H54 (cell line): ENCODE data around the gene POMGNT2.

Experiments used
- DNase-seq: peaks from one replicate; pipeline ENCODE4 v3.0.0; 2011; ENCODE audit warnings: low spot score, mixed read lengths; ENCODE audit not compliant: insufficient read length
- FAIRE-seq: peaks from 3 replicates; lab custom pipeline; 2011; peaks lifted over from hg19 to GRCh38; lab: Jason Lieb, UNC
- POLR2A ChIP-seq: IDR thresholded peaks from 2 replicates; pipeline ENCODE4 v1.6.1; 2011; ENCODE audit warnings: low read depth, mild to moderate bottlenecking, low read length

Gene POMGNT2

GRCh38 chr3:43105596-43106292 is at the start of gene POMGNT2:
Gene POMGNT2, minus strand, starts transcription at chr3:43106079. Its CDS starts 24,648 bp downstream, at chr3:43081431.
- DNase-seq (peak; percentile 97), FAIRE-seq (peak; percentile 68)
- peak; percentile 62 for TF ChIP-seq POLR2A

- TF ChIP-seq POLR2A: no peak
- FAIRE-seq (no peak), DNase-seq (no peak)
Measured at GRCh38 chr3:43154980-43155379, 49.1 kb upstream of the POMGNT2 start.

GRCh38 chr3:43153216-43154083 is 47.6 kb upstream of the POMGNT2 start:
- no peak for TF ChIP-seq POLR2A
- DNase-seq: no peak
- FAIRE-seq: no peak

- FAIRE-seq (no peak), DNase-seq (no peak)
- no peak for TF ChIP-seq POLR2A
Measured at GRCh38 chr3:43152649-43153048, 46.8 kb upstream of the POMGNT2 start.

GRCh38 chr3:43148033-43148432 is 42.2 kb upstream of the POMGNT2 start:
- DNase-seq (no peak), FAIRE-seq (no peak)
- TF ChIP-seq POLR2A: no peak

- DNase-seq: no peak
- FAIRE-seq: no peak
- no peak for TF ChIP-seq POLR2A
Measured at GRCh38 chr3:43146599-43146998, 40.7 kb upstream of the POMGNT2 start.

- TF ChIP-seq POLR2A: no peak
- FAIRE-seq (peak; percentile 88), DNase-seq (peak; percentile 19)
Measured at GRCh38 chr3:43144761-43145490, 39.0 kb upstream of the POMGNT2 start.

GRCh38 chr3:43142472-43142871 is 36.6 kb upstream of the POMGNT2 start:
- no peak for DNase-seq
- no peak for FAIRE-seq
- TF ChIP-seq POLR2A: no peak

GRCh38 chr3:43138488-43139231 is 32.8 kb upstream of the POMGNT2 start:
- no peak for FAIRE-seq
- no peak for TF ChIP-seq POLR2A

GRCh38 chr3:43132870-43133636 is 27.2 kb upstream of the POMGNT2 start:
- no peak for TF ChIP-seq POLR2A
- no peak for FAIRE-seq
- DNase-seq: no peak

More at GRCh38 chr3:43138488-43139231, 32.8 kb upstream of the POMGNT2 start:
- no peak for DNase-seq

- no peak for DNase-seq
- no peak for TF ChIP-seq POLR2A
Measured at GRCh38 chr3:43132193-43132592, 26.3 kb upstream of the POMGNT2 start.

GRCh38 chr3:43128464-43128863 is 22.6 kb upstream of the POMGNT2 start:
- no peak for FAIRE-seq

More at GRCh38 chr3:43132193-43132592, 26.3 kb upstream of the POMGNT2 start:
- FAIRE-seq: no peak

More at GRCh38 chr3:43128464-43128863, 22.6 kb upstream of the POMGNT2 start:
- no peak for DNase-seq
- TF ChIP-seq POLR2A: no peak
